DOHH2 (cell line): ENCODE data around the gene CACNA1D.
A peak's percentile ranks its signal among the peaks of the same experiment; 100 is the strongest.

Experiments
- H3F3A ChIP-seq: fragments of 200-600 bp; sonication (generic), shearing (Covaris generic); 2 replicates; pipeline ENCODE4 v1.6.0; 2016; ENCODE audit warnings: antibody characterized with exemption, mild to moderate bottlenecking; ENCODE audit not compliant: control insufficient read depth, insufficient read depth
- H3K27ac ChIP-seq: fragments of 200-600 bp; sonication (generic); 2 replicates; pipeline ENCODE4 v1.5.1; 2014; ENCODE audit warnings: low read depth, mild to moderate bottlenecking, low read length, moderate library complexity
- H3K27me3 ChIP-seq: fragments of 200-600 bp; sonication (generic); 2 replicates; pipeline ENCODE4 v1.6.1; 2014; ENCODE audit warnings: mild to moderate bottlenecking, low read length, mixed read lengths; ENCODE audit not compliant: control insufficient read depth
- H3K36me3 ChIP-seq: fragments of 200-600 bp; sonication (generic); 2 replicates; pipeline ENCODE4 v1.6.1; 2014; ENCODE audit warnings: mild to moderate bottlenecking, low read length, moderate library complexity, mixed read lengths; ENCODE audit not compliant: control insufficient read depth
- H3K4me1 ChIP-seq: fragments of 200-600 bp; sonication (generic); 2 replicates; pipeline ENCODE4 v1.6.1; 2014; ENCODE audit warnings: mild to moderate bottlenecking, low read length, mixed read lengths; ENCODE audit not compliant: control insufficient read depth
- H3K4me2 ChIP-seq: fragments of 200-600 bp; sonication (generic); 2 replicates; pipeline ENCODE4 v1.6.0; 2014; ENCODE audit warnings: mild to moderate bottlenecking, low read length, moderate library complexity
- H3K4me3 ChIP-seq: fragments of 200-600 bp; sonication (generic); 2 replicates; pipeline ENCODE4 v1.5.1; 2014; ENCODE audit warnings: mild to moderate bottlenecking, low read length, mixed read lengths
- H3K79me2 ChIP-seq: fragments of 200-600 bp; sonication (generic); 2 replicates; pipeline ENCODE4 v1.6.1; 2014; ENCODE audit warnings: mild to moderate bottlenecking, low read length, mixed read lengths; ENCODE audit not compliant: control insufficient read depth
- H3K9me2 ChIP-seq: fragments of 200-600 bp; sonication (generic); replicated peaks from 2 replicates; pipeline ENCODE4 v1.6.1; 2014; ENCODE audit warnings: mild to moderate bottlenecking, low read length, mixed read lengths; ENCODE audit not compliant: control insufficient read depth
- H3K9me3 ChIP-seq: fragments of 200-600 bp; sonication (generic); 2 replicates; pipeline ENCODE4 v1.6.1; 2014; ENCODE audit warnings: antibody characterized with exemption, low read length, mixed read lengths; ENCODE audit not compliant: control insufficient read depth, insufficient read depth
- H4K20me1 ChIP-seq: fragments of 200-600 bp; sonication (generic); 2 replicates; pipeline ENCODE4 v1.6.0; 2014; ENCODE audit warnings: low read depth, mild to moderate bottlenecking, antibody characterized with exemption, low read length, moderate library complexity; ENCODE audit not compliant: control insufficient read depth, insufficient read depth
- CTCF ChIP-seq: fragments of 200-600 bp; sonication (generic); IDR thresholded peaks from one replicate; pipeline ENCODE4 v1.5.1; 2014; ENCODE audit warnings: antibody characterized with exemption, mild to moderate bottlenecking, low read depth, low read length; ENCODE audit not compliant: poor library complexity, severe bottlenecking
- EZH2phosphoT487 ChIP-seq: fragments of 200-600 bp; sonication (generic); IDR thresholded peaks from 2 replicates; pipeline ENCODE4 v1.6.1; 2017; ENCODE audit warnings: borderline replicate concordance, mild to moderate bottlenecking, antibody characterized with exemption, low read length, moderate library complexity, mixed read lengths

CACNA1D gene

GRCh38 chr3:53728606-53729005, 234.2 kb downstream of the CACNA1D start:
- no peaks in the 10 kb centered on the region for H3K4me1 ChIP-seq
- no peaks in the 10 kb centered on the region; the same call in 1 of the 2 replicates for H3K27me3 ChIP-seq
- H3F3A ChIP-seq, result no peaks in the 10 kb centered on the region
- no peaks in the 10 kb centered on the region for H3K9me3 ChIP-seq
- no peaks in the 10 kb centered on the region for H3K9me2 ChIP-seq
- no peak overlapping the region for H3K4me2 ChIP-seq
- H3K4me3 ChIP-seq, result no peak overlapping the region
- TF ChIP-seq CTCF, result no peak
- TF ChIP-seq EZH2phosphoT487, result no peak
- H3K36me3 ChIP-seq, result no peaks in the 10 kb centered on the region
- no peak overlapping the region for H3K27ac ChIP-seq
- H3K79me2 ChIP-seq, result no peaks in the 10 kb centered on the region
- H4K20me1 ChIP-seq, result no peaks in the 10 kb centered on the region

GRCh38 chr3:53729159-53729558, 234.7 kb downstream of the CACNA1D start:
- Histone ChIP-seq H3K9me2 (no peaks in the 10 kb centered on the region), H3K9me3 (no peaks in the 10 kb centered on the region), H3K27me3 (no peaks in the 10 kb centered on the region; the same call in 1 of the 2 replicates), H3K4me1 (no peaks in the 10 kb centered on the region), H3K4me3 (no peak overlapping the region), H3K36me3 (no peaks in the 10 kb centered on the region), H3K27ac (no peak overlapping the region), H4K20me1 (no peaks in the 10 kb centered on the region), H3K79me2 (no peaks in the 10 kb centered on the region), H3F3A (no peaks in the 10 kb centered on the region), H3K4me2 (no peak overlapping the region)
- no peak for TF ChIP-seq CTCF
- TF ChIP-seq EZH2phosphoT487, result no peak

- Histone ChIP-seq H3K9me3 (no peaks in the 10 kb centered on the region), H4K20me1 (no peaks in the 10 kb centered on the region), H3K4me1 (no peaks in the 10 kb centered on the region), H3K4me3 (no peak overlapping the region), H3F3A (no peaks in the 10 kb centered on the region), H3K4me2 (no peak overlapping the region), H3K36me3 (no peaks in the 10 kb centered on the region), H3K27ac (no peak overlapping the region), H3K79me2 (no peaks in the 10 kb centered on the region), H3K27me3 (no peaks in the 10 kb centered on the region; the same call in 1 of the 2 replicates), H3K9me2 (no peaks in the 10 kb centered on the region)
- TF ChIP-seq EZH2phosphoT487 (no peak), CTCF (peak; percentile 27)
Measured at GRCh38 chr3:53729618-53730017, 235.2 kb downstream of the CACNA1D start.
